ELF-1 (cell line): Measurements from ENCODE around the gene BAZ2B.
A peak's percentile ranks its signal among the peaks of the same experiment; 100 is the strongest.
"Not testable (repeated sequence)": the region's sequence is repeated elsewhere in the genome, so short reads cannot be mapped to it uniquely, and the experiment has no call there.

Experiments
- DNase-seq: peaks from one replicate; pipeline ENCODE4 v3.0.0-alpha.2; 2016; ENCODE audit warnings: low read depth, low spot score

The BAZ2B gene

GRCh38 chr2:159616286-159616701, at the start of gene BAZ2B:
BAZ2B (minus strand) TSS chr2:159616548; CDS start chr2:159478719, 137,829 bp downstream.
- DNase-seq = peak; percentile 79

- no peak for DNase-seq
Observed at GRCh38 chr2:159661286-159661685, 44.9 kb upstream of the BAZ2B start.

GRCh38 chr2:159658881-159659873, 42.8 kb upstream of the BAZ2B start:
- no peak for DNase-seq

GRCh38 chr2:159653962-159654361, 37.6 kb upstream of the BAZ2B start:
- DNase-seq = no peak

GRCh38 chr2:159651884-159652283, 35.5 kb upstream of the BAZ2B start:
- no peak for DNase-seq

- no peak for DNase-seq
Observed at GRCh38 chr2:159650574-159650973, 34.2 kb upstream of the BAZ2B start.

GRCh38 chr2:159648643-159649042, 32.3 kb upstream of the BAZ2B start:
- DNase-seq = no peak

- DNase-seq = no peak
Observed at GRCh38 chr2:159647667-159648066, 31.3 kb upstream of the BAZ2B start.

- no peak for DNase-seq
Observed at GRCh38 chr2:159640176-159640575, 23.8 kb upstream of the BAZ2B start.

- no peak for DNase-seq
Observed at GRCh38 chr2:159639712-159640111, 23.4 kb upstream of the BAZ2B start.

GRCh38 chr2:159639071-159639470, 22.7 kb upstream of the BAZ2B start:
- DNase-seq = no peak

- peak; percentile 27 for DNase-seq
Observed at GRCh38 chr2:159637988-159638501, 21.7 kb upstream of the BAZ2B start.

- no peak for DNase-seq
Observed at GRCh38 chr2:159637240-159637639, 20.9 kb upstream of the BAZ2B start.

- DNase-seq = no peak
Observed at GRCh38 chr2:159635006-159635789, 18.9 kb upstream of the BAZ2B start.

- DNase-seq = no peak
Observed at GRCh38 chr2:159633219-159633618, 16.9 kb upstream of the BAZ2B start.

GRCh38 chr2:159625628-159626027, 9.3 kb upstream of the BAZ2B start:
- not testable (repeated sequence) for DNase-seq

GRCh38 chr2:159623436-159623835, 7.1 kb upstream of the BAZ2B start:
- no peak for DNase-seq

- no peak for DNase-seq
Observed at GRCh38 chr2:159622966-159623365, 6.6 kb upstream of the BAZ2B start.

- DNase-seq = no peak
Observed at GRCh38 chr2:159620796-159621195, 4.4 kb upstream of the BAZ2B start.

GRCh38 chr2:159617646-159618045, 1.3 kb upstream of the BAZ2B start:
- no peak for DNase-seq

- DNase-seq = no peak
Observed at GRCh38 chr2:159617100-159617499, 752 bp upstream of the BAZ2B start.
